ENCODE data around the gene PCNT.

The PCNT gene, protein sequence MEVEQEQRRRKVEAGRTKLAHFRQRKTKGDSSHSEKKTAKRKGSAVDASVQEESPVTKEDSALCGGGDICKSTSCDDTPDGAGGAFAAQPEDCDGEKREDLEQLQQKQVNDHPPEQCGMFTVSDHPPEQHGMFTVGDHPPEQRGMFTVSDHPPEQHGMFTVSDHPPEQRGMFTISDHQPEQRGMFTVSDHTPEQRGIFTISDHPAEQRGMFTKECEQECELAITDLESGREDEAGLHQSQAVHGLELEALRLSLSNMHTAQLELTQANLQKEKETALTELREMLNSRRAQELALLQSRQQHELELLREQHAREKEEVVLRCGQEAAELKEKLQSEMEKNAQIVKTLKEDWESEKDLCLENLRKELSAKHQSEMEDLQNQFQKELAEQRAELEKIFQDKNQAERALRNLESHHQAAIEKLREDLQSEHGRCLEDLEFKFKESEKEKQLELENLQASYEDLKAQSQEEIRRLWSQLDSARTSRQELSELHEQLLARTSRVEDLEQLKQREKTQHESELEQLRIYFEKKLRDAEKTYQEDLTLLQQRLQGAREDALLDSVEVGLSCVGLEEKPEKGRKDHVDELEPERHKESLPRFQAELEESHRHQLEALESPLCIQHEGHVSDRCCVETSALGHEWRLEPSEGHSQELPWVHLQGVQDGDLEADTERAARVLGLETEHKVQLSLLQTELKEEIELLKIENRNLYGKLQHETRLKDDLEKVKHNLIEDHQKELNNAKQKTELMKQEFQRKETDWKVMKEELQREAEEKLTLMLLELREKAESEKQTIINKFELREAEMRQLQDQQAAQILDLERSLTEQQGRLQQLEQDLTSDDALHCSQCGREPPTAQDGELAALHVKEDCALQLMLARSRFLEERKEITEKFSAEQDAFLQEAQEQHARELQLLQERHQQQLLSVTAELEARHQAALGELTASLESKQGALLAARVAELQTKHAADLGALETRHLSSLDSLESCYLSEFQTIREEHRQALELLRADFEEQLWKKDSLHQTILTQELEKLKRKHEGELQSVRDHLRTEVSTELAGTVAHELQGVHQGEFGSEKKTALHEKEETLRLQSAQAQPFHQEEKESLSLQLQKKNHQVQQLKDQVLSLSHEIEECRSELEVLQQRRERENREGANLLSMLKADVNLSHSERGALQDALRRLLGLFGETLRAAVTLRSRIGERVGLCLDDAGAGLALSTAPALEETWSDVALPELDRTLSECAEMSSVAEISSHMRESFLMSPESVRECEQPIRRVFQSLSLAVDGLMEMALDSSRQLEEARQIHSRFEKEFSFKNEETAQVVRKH (N-terminal part only)

DNA sequence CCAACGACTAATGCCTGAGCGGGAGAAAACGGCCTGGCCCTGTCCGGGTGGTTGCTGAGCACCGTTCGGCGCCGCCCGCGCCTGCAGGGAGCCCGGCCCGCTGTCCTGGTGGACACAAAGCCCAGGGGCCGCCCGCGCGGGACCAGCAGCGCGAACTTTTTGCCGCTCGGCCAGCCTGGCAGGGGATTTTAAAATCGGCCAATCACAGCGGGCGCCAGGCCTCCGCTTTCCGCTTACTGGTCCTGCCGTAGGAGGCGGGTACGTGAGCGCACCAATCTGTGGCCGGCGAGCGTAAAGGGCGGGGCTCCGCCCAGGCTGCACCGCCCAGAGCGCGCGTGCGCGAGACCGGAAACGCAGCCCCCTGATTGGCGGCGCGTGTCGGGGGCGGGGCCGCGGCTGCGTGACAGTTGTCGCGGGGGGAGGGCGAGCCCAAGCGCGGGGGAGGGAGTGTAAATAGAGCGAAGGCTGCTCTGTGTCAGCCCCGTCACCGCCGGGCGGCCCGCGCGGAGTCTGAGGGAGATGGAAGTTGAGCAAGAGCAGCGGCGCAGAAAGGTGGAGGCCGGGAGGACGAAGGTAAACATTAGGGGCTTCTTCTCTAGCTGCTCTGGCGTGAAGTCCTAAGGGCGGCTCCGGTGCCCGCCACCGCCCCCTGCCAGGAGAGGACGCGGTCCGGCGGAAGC is at the start of gene PCNT, which contains the start of gene C21orf58:
Gene PCNT, plus strand, starts transcription at position 447 of the 680 bp plus-strand sequence. Its CDS starts 73 bp downstream, at position 520.
Gene C21orf58, minus strand, starts transcription at position 161 of the 680 bp plus-strand sequence. CDS start 1,132 bp downstream, outside the sequence.
- Mint-ChIP-seq H3K36me3 (peaks cover 82% of the 10 kb centered on the region), H3K27ac (peak within 1 kb of the TSS; percentile 98), H3K4me1 (peaks cover 22% of the 10 kb centered on the region), H3K4me3 (peak within 1 kb of the TSS; percentile 89), H3K9me3 (no peaks in the 10 kb centered on the region)
- ATAC-seq: peak; percentile 91
- DNase-seq (ENCODE audit: low spot score in 2 of 2): peak; percentile 98

DNA sequence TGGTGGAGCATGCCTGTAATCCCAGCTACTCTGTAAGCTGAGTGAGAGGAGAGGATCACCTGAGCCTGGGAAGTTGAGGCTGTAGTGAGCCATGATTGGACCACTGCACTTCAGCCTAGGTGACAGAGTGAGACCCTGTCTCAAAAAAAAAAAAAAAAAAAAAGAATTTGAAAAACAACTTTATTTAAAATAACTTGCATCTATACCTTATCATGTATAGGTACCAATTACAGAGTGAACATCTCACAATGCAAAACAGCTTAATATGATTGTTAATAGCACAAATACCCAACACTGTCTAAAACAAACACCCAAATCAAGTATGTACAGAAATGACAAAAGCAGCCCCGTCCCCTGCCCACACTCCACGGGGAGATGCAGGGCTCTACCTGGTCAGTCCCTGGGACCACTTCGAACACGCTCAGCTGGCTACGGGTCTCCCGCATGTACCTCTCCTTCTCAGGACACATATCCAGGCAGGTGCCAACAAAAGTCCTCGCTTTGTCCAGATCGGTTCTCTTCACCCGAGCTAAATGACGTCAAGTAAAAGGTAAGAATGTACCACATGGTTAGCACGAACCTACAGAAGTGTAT is 49.1 kb upstream of the PCNT start:
- Mint-ChIP-seq H3K9me3 (no peaks in the 10 kb centered on the region), H3K27ac (no peak overlapping the region), H3K36me3 (peaks cover 100% of the 10 kb centered on the region), H3K4me1 (peaks cover 11% of the 10 kb centered on the region), H3K4me3 (no peak overlapping the region)
- ATAC-seq (no peak), DNase-seq (ENCODE audit: low spot score in 2 of 2) (no peak)

DNA sequence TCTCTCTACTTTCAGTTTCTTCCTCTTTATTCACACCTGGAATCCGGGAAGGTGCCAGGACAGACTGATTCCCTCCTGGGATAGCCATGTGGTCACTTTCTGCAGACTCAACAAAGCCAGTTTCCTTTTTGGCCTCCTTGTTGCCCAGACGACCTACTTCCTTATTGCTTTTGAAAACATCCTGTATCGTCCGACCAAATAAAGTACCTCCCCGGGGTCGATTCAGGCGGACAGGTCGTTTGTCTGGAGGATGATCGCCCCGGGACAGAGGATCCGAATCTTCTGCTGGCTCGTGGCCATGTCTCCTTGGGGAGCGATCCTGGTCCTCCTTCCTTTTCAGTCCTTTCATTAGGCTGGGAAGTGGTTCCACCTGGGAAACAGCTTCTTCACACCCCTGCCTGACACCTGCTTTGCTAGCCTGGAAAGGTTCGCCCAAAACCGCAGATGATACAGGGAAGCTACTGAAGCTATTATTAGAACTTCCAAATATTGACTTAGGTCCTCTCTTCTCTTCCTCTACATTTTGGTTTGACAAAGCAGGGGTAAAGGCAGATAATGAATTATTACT is 39.8 kb upstream of the PCNT start:
- Mint-ChIP-seq H3K36me3 (peaks cover 81% of the 10 kb centered on the region), H3K4me1 (peaks cover 42% of the 10 kb centered on the region), H3K4me3 (peak overlapping the region; percentile 96), H3K9me3 (no peaks in the 10 kb centered on the region), H3K27ac (peak overlapping the region; percentile 39)
- DNase-seq (ENCODE audit: low spot score in 2 of 2) (no peak), ATAC-seq (no peak)

DNA sequence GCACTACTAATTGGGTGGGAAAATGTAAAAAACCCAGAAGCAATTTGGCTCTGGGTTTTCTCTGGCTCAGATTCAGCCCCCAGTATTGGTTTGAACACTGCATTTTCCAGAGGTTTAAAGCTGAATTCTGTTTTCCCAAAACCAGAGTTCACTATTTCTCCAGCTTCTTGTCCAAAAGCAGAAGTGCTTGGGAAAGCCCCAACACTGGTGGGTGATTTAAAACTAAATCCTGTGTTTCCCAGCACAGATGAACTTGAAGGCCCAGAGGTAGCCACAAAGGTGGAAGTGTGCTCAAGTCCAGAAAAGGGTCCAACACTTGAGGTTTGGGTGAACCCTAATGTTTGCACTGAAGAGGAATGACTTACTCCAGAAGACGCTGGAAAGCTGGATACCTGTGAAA is 39.2 kb upstream of the PCNT start:
- H3K4me3 Mint-ChIP-seq: peak overlapping the region; percentile 96
- H3K36me3 Mint-ChIP-seq: peaks cover 76% of the 10 kb centered on the region
- no peak for DNase-seq (ENCODE audit: low spot score in 2 of 2)
- H3K9me3 Mint-ChIP-seq: no peaks in the 10 kb centered on the region
- H3K4me1 Mint-ChIP-seq: peaks cover 45% of the 10 kb centered on the region
- ATAC-seq: no peak
- peak overlapping the region; percentile 94 for H3K27ac Mint-ChIP-seq

DNA sequence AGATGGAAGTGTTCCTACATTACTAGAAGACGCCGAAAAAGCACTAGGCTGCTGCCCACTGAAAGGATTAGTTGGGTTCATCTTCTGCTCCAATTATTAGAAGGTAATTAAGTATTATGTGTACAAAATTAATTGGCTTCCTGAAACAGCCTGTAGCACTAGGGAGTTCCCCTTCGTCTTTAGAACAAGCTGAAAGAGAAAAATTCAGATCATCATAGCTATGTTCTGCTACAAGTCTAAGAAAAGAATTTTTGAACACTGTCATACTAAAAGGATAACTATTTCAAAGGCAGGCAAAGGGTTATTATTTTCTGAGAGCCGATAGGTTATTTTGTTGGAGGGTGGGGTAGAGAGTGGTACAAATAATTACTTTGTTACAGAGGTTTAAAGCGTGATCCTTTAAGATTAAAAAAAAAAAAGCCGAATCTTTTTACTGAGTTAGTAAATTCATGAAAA is 38.7 kb upstream of the PCNT start, which contains the start of gene MCM3AP:
Gene MCM3AP, minus strand, starts transcription at position 406 of the 456 bp plus-strand sequence. Its CDS starts 325 bp downstream, at position 81.
- H3K4me3 Mint-ChIP-seq: peak within 1 kb of the TSS; percentile 96
- H3K4me1 Mint-ChIP-seq: peaks cover 49% of the 10 kb centered on the region
- H3K9me3 Mint-ChIP-seq: no peaks in the 10 kb centered on the region
- DNase-seq (ENCODE audit: low spot score in 2 of 2): no peak
- peak within 1 kb of the TSS; percentile 94 for H3K27ac Mint-ChIP-seq
- peaks cover 73% of the 10 kb centered on the region for H3K36me3 Mint-ChIP-seq
- ATAC-seq: no peak

DNA sequence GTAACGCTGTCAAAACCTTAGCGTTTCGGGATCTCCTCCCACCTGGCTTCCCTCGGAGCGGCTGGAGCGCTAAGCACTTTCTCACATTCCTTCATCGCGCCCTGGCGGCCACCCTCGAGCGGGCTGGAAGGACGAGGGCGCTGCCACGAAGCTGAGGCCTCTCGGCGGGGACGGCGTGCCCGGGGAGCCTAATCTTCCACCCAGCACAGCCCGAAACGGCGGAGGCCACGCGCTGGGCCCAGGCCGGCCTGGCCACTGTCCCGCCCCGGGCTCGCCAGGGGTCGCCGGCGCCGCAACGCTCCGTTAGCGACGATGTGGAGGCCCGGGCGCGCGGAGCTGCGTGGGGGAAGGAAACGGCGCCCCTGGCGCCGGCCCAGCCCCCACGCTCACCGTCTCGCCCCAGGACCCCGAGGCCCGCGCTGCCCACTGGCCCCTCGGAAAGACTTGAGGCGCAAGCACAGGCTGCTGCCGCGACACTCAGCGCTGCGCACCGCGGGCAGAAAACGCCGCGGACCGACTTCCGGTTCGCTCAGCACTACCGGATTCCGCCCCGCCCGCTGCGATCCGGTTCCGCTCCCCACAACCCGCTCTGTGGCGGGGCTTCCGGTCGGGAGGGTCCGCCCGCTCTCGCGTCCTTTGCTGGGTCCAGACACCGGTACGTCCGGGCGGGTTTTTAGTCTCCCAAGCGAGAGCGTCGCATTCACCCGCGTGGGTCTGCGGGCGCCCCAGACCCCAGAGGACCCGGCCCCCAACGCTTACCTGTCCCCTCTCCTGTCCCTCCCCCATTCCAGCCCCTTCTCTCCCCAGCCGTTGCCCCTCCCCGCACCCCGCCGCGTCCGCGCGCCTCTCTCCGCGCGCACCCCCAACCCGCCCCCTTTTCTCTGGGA is 38.0 kb upstream of the PCNT start, which contains the start of gene YBEY:
Gene YBEY, plus strand, starts transcription at position 582 of the 887 bp plus-strand sequence. CDS start 572 bp downstream, outside the sequence.
- H3K4me3 Mint-ChIP-seq: peak within 1 kb of the TSS; percentile 96
- DNase-seq (ENCODE audit: low spot score in 2 of 2) (peak; percentile 76 to 92), ATAC-seq (peak; percentile 95)
- H3K36me3 Mint-ChIP-seq: peaks cover 72% of the 10 kb centered on the region
- H3K9me3 Mint-ChIP-seq: no peaks in the 10 kb centered on the region
- H3K27ac Mint-ChIP-seq: peak within 1 kb of the TSS; percentile 94
- H3K4me1 Mint-ChIP-seq: peaks cover 45% of the 10 kb centered on the region

DNA sequence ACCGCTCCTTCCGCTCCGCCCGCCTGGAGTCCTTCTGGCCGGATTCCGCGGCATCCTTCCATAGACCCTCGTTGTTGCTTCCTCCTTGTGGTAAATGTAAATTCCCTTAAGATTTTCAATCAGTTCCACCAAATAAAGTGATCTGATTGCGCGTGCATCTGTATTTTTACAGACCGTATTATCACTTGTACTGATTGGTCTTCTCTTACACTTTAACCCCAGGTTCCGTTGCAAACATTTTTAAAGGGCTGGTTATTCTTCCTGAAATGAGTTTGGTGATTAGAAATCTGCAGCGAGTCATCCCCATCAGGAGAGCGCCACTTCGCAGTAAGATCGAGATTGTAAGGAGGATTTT is 37.3 kb upstream of the PCNT start:
- ATAC-seq (peak; percentile 32), DNase-seq (ENCODE audit: low spot score in 2 of 2) (no peak)
- peak overlapping the region; percentile 94 for H3K27ac Mint-ChIP-seq
- peaks cover 66% of the 10 kb centered on the region for H3K36me3 Mint-ChIP-seq
- peak overlapping the region; percentile 96 for H3K4me3 Mint-ChIP-seq
- H3K4me1 Mint-ChIP-seq: peaks cover 41% of the 10 kb centered on the region
- H3K9me3 Mint-ChIP-seq: no peaks in the 10 kb centered on the region

DNA sequence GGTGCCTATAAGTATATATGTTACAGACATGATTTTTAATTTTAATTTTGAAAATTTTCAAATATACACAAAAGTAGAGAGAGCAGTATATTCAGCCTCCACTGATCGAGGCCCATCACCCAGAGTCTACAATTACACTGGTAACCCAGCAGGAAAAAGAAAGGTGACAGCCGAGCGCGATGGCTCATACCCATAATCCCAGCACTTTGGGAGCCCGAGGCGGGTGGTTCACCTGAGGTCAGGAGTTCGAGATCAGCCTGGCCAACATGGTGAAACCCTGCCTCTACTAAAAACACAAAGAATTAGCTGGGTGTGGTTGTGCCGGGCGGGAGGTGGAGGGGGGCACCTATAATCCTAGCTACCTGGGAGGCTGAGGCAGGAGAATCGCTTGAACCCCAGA is 36.4 kb upstream of the PCNT start:
- peak overlapping the region; percentile 96 for H3K4me3 Mint-ChIP-seq
- DNase-seq (ENCODE audit: low spot score in 2 of 2): no peak
- ATAC-seq: no peak
- H3K36me3 Mint-ChIP-seq: peaks cover 57% of the 10 kb centered on the region
- no peak overlapping the region for H3K27ac Mint-ChIP-seq
- H3K9me3 Mint-ChIP-seq: no peaks in the 10 kb centered on the region
- H3K4me1 Mint-ChIP-seq: peaks cover 41% of the 10 kb centered on the region

DNA sequence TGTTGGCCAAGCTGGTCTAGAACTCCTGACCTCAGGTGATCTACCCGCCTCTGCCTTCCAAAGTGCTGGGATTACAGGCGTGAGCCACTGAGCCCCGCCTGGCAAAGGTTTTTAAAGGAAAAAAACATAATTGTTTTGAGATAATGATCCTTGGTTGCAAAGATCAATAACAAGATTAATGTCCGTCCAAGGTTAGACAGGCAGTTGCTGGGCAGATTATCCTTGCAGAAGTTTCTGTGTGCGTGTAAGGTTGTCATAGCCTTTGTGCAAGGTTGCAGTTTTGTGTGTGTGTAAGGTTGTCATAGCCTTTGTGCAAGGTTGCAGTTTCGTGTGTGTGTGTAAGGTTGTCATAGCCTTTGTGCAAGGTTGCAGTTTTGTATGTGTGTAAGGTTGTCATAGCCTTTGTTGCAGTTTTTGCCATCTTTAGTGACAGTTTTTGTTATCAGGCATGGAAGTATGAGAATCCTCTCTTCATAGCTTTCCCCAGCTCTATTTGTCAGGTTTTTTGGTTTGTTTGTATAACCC is 34.2 kb upstream of the PCNT start:
- no peak for ATAC-seq
- DNase-seq (ENCODE audit: low spot score in 2 of 2): no peak
- no peak overlapping the region for H3K27ac Mint-ChIP-seq
- no peaks in the 10 kb centered on the region for H3K9me3 Mint-ChIP-seq
- peaks cover 35% of the 10 kb centered on the region for H3K36me3 Mint-ChIP-seq
- no peak overlapping the region for H3K4me3 Mint-ChIP-seq
- H3K4me1 Mint-ChIP-seq: peaks cover 30% of the 10 kb centered on the region

DNA sequence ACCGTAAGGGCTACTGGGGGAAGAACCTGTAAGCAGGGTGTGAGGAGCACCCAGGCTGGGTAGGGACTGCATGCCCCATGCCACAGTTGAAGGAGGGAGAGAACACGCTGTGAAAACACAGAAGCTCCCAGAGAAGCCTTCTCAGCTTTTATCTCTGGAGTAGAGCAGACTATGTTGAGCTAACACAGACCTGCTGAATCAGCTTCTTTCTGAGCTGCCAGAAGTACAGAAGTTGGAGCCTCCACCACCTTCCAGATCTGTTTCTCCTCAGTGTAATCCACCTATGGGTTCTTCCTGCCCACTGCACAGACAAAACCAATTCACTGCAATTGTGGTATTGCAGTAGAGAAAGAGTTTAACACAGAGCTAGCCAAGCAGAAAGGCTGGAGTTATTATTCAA is 32.4 kb upstream of the PCNT start:
- H3K4me1 Mint-ChIP-seq: peaks cover 27% of the 10 kb centered on the region
- DNase-seq (ENCODE audit: low spot score in 2 of 2) (no peak), ATAC-seq (no peak)
- H3K36me3 Mint-ChIP-seq: peaks cover 24% of the 10 kb centered on the region
- H3K4me3 Mint-ChIP-seq: no peak overlapping the region
- H3K27ac Mint-ChIP-seq: no peak overlapping the region
- H3K9me3 Mint-ChIP-seq: no peaks in the 10 kb centered on the region

DNA sequence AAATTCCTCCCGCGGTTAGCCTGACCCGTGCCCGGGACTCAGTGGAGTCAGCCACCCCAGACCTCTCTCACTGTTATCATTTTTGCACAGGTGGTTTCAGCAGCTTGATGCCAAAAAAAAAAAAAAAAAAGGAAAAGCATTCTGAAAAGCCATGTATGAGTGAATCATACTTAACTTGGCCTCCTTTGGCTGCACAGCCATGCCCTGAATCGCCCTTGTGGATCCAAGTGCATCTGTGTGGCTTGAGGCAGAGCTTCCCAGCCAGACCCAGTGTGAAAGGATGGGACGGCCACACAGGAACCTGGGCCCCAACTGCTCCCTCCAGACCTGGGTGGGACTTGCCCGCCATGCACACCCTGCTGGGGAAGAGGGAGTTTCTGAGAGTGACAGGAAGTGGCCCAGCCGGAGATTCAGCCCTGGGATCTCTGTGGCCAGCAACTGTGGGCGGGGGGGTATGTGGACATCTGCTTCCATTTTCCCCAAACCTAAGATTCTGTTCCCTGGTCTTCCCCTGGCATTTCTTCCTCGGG is 29.2 kb upstream of the PCNT start:
- H3K36me3 Mint-ChIP-seq: peaks cover 18% of the 10 kb centered on the region
- no peaks in the 10 kb centered on the region for H3K9me3 Mint-ChIP-seq
- DNase-seq (ENCODE audit: low spot score in 2 of 2) (no peak), ATAC-seq (no peak)
- H3K4me1 Mint-ChIP-seq: peaks cover 17% of the 10 kb centered on the region
- no peak overlapping the region for H3K4me3 Mint-ChIP-seq
- H3K27ac Mint-ChIP-seq: peak overlapping the region; percentile 61

DNA sequence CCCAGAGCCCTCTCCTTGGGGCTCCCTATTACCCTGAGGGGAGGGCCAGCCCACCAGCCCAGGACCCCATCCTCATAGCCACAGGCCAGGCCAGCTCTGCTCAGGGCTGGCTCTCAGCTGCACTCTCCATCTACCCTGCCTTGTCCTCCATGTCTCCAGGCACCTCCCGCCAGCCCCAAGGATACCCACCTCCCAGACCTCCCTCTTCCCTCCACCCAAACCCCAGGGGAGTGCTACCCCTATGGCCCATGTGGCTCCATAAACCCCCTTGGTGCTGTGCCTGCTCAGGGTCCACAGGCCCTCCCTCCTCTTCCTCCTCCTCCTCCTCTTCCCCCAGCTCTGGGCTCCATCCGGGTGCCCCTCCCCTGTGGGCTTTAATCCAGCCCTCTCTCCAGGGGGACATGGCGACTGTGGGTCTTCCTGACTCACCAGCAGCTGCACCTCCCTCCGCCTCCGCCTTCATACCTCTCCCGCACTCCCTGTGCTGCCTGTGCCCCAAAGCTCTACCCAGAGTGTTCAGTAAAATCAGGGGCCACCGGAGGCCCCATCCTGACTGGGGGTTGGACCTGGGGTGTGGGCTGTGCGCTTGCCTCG is 28.7 kb upstream of the PCNT start:
- no peak for ATAC-seq
- H3K4me3 Mint-ChIP-seq: peak overlapping the region; percentile 36
- H3K27ac Mint-ChIP-seq: peak overlapping the region; percentile 61
- H3K4me1 Mint-ChIP-seq: peaks cover 13% of the 10 kb centered on the region
- peaks cover 15% of the 10 kb centered on the region for H3K36me3 Mint-ChIP-seq
- H3K9me3 Mint-ChIP-seq: no peaks in the 10 kb centered on the region
- DNase-seq (ENCODE audit: low spot score in 2 of 2): no peak

Data from stimulated activated effector memory CD8-positive, alpha-beta T cell treated with anti-CD3 and anti-CD28 coated beads, Interleukin-12 subunit alpha, Interleukin-12 subunit beta, amount 100 ng/mL, for 72 hours (primary cell).